Activated CD4-positive, CD25-positive, alpha-beta regulatory T cell treated with anti-CD3 and anti-CD28 coated beads, Interleukin-2, amount 50 U/mL, for 24 hours (primary cell): ENCODE measurements around the gene WARS2.

ENCODE experiments used
- ATAC-seq, 2 donors: fragments of 150-1000 bp; cut with Tn5 transposase; one replicate each; pipeline ENCODE4 v1.10.0; 2021; ENCODE audit warnings: mild to moderate bottlenecking in 1 of 2, moderate library complexity in 1 of 2

Gene WARS2

DNA sequence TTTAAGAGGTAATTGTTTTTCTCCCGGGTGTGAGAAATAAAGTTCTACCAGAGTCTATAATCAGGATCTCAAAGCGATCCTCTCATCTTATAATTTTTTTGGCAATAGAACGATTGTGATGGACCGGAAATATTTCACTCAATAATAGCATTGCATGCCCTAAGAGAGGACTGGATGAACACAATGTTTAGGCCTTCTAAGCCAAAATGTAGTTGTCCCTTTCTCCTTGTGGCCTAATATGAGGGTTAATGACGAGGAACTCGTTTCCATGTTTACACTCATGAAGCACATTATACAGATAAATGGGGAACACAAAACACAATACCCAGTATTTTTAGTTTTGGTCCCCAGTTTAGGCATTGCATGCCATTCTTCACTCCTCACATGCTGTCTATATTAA is 158.2 kb downstream of the WARS2 start:
- ATAC-seq, result no peak

DNA sequence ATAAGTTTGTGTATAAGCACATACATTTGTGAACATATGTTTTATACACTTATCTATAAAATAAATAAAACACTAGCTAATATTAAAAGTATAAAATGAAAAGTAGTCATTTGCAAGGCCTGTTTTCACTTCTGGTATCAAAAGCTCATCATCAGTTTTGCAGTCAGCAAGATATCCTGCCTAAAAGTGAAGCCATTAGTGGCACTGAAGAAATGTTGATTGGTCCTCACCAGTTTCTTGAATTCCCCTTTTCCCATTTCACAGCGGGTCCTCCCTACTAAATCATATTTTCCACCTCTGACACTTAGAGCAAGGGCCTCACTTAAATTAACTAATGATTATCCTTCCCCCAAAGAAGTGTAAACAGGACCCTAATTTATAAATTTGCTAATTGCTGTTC is 159.0 kb downstream of the WARS2 start:
- ATAC-seq, result no peak
